Psoas muscle (tissue), 8 donors: ENCODE measurements around the gene DBNDD2. TPM values are rescaled to one million over a fixed set of nuclear protein-coding genes. Genes with fewer than 3 reads are reported as not detected.

Experiments used
- ATAC-seq, 4 donors: fragments of 200-7000 bp; cut with Tn5 transposase; one replicate each; pipeline ENCODE4 v1.9.1; 2020; ENCODE audit warnings: moderate library complexity in 3 of 4, mild to moderate bottlenecking in 2 of 4
- DNase-seq, 2 donors: peaks; one replicate each; pipeline ENCODE4 v3.0.0-alpha.2; 2020
- H3K27ac ChIP-seq: fragments of 200-600 bp; one replicate; pipeline ENCODE4 v1.8.0; 2022
- H3K27me3 ChIP-seq, 3 donors: fragments of 200-600 bp in 1 of 3; one replicate each; pipeline versions ENCODE4 v1.6.1 to v1.8.0; 2013 to 2022; ENCODE audit warnings: low read length in 2 of 3, mild to moderate bottlenecking in 2 of 3, moderate library complexity in 1 of 3; ENCODE audit not compliant: insufficient read depth in 3 of 3
- H3K36me3 ChIP-seq, 2 donors: fragments of 200-600 bp in 1 of 2; one replicate each; pipeline versions ENCODE4 v1.6.1 to v1.8.0; 2013 to 2022; ENCODE audit warnings: low read depth in 1 of 2, mild to moderate bottlenecking in 1 of 2, moderate library complexity in 1 of 2; ENCODE audit not compliant: insufficient read depth in 1 of 2
- H3K4me1 ChIP-seq: fragments of 200-600 bp; one replicate; pipeline ENCODE4 v1.8.0; 2022
- H3K4me3 ChIP-seq: fragments of 200-600 bp; one replicate; pipeline ENCODE4 v1.8.0; 2022; ENCODE audit warnings: mild to moderate bottlenecking
- H3K9me3 ChIP-seq: fragments of 200-600 bp; one replicate; pipeline ENCODE4 v1.8.0; 2022
- WGBS, 3 donors: extraction: QIAGEN DNeasy Blood & Tissue Kit; methylation state at CpG; one replicate each; pipeline versions ENCODE4 v1.1.6 to v1.1.7; 2013; 5-methylcytosine and 5-hydroxymethylcytosine counted together
- intact Hi-C, 2 donors: fragments of 100-400 bp; cut with DNase I; formaldehyde crosslinking; loops; one replicate each; pipeline versions ENCODE4 v1.11.0 to v1.14.2; 2022
- polyA plus RNA-seq, 3 donors: library from polyadenylated mRNA; stranded (reverse); fragments of 200-250 nt; gene quantifications; one replicate each; pipeline ENCODE4 v1.2.3, GENCODE V29; 2013
- total RNA-seq, 4 donors: library from RNA; stranded (reverse); fragmentation: NEBNext Ultra II Directional in 2 of 4; extraction: Animal tissue kit (Norgen Biotek cat#: 25700) in 2 of 4; gene quantifications; one replicate each; pipeline versions ENCODE4 v1.2.1 to v1.2.4, GENCODE V29; 2021 to 2023
- TF ChIP-seq, protein P1 (sequence below): fragments of 200-600 bp; IDR thresholded peaks from one replicate; pipeline ENCODE4 v1.8.0; 2022; ENCODE audit warnings: antibody characterized with exemption
- donor health status: healthy with polysubstance abuse.
- donor health status: DM: no; HTN: no; CAD: no; lungs with moderate emphysema.
- donor health status: Bipolar disorder and iron deficiency.
- donor health status: healthy.
- donor health status: DM: yes; HTN: yes; CAD: no.
- donor health status: DM: no; HTN: no; CAD: no.
- donor health status: DM: no; HTN: no; CAD: no.
- donor health status: DM: yes; HTN: yes; CAD: no.

DBNDD2 gene
- total and polyA plus RNA-seq, 7 donors: 108 to 230 (median 162) TPM

GRCh38 chr20:45444050-45444449, 36.0 kb downstream of the DBNDD2 start:
- H3K4me1 ChIP-seq: no peaks in the 10 kb centered on the region
- TF ChIP-seq, protein P1, sequence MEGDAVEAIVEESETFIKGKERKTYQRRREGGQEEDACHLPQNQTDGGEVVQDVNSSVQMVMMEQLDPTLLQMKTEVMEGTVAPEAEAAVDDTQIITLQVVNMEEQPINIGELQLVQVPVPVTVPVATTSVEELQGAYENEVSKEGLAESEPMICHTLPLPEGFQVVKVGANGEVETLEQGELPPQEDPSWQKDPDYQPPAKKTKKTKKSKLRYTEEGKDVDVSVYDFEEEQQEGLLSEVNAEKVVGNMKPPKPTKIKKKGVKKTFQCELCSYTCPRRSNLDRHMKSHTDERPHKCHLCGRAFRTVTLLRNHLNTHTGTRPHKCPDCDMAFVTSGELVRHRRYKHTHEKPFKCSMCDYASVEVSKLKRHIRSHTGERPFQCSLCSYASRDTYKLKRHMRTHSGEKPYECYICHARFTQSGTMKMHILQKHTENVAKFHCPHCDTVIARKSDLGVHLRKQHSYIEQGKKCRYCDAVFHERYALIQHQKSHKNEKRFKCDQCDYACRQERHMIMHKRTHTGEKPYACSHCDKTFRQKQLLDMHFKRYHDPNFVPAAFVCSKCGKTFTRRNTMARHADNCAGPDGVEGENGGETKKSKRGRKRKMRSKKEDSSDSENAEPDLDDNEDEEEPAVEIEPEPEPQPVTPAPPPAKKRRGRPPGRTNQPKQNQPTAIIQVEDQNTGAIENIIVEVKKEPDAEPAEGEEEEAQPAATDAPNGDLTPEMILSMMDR: no peak
- ATAC-seq: no peak
- H3K9me3 ChIP-seq: no peaks in the 10 kb centered on the region
- no peak overlapping the region for H3K27ac ChIP-seq
- DNase-seq: no peak
- H3K27me3 ChIP-seq: peaks cover 0 to 5% (median 0%) of the 10 kb centered on the region in 3 donors
- no peaks in the 10 kb centered on the region for H3K36me3 ChIP-seq
- intact Hi-C loops: loop anchor here in 1 of 2 donors (10.0 kb wide), 1 partner anchor 331 kb away; no protein-coding TSS in a partner anchor
- no peak overlapping the region for H3K4me3 ChIP-seq

DNA sequence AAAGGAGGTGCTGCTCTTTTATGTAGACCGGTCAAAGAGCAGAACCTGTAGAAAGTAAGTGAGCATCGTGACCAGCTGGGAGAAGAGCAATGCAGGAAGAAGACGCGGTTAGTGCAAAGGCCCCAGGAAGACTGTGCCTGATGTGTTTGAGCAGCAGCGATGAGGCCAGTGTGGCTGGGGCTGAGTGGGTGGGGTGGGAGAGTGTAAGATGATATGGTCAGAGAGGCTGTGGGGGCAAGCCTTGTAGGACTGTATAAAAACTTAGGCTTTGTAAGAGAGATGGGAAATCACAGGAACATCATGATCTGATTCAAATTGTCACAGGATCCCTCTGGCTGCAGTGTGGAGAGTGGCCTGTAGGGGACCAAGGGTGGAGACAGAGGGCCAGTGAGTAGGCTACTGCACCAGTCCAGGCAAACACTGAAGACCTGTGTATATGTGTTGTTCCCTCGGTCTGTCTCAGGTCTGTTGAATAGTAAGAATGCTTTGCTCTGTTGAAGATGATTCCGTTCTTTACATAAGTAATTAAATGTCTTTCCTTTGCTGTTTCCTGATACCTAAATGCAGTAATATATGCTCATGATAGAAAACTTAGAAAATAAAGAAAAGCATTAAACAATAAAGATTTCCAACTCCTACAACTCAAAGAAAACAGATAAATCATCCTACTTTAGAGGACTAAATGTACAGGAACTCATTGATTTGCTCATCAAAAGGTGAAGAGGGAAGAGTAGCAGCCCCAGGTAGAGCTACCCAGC, 37.9 kb downstream of the DBNDD2 start:
- intact Hi-C loops: loop anchor here in 1 of 2 donors (10.0 kb wide), 1 partner anchor 329 kb away; no protein-coding TSS in a partner anchor
- 70 to 74% (median 71%) methylated on average over 7 of the region's 7 CpGs for WGBS, 3 donors
- ATAC-seq: no peak
- TF ChIP-seq, protein P1: peak; percentile 27
- Histone ChIP-seq H3K36me3 (no peaks in the 10 kb centered on the region), H3K27me3 (peaks cover 0 to 5% (median 0%) of the 10 kb centered on the region in 3 donors), H3K4me3 (no peak overlapping the region), H3K4me1 (no peaks in the 10 kb centered on the region), H3K27ac (no peak overlapping the region), H3K9me3 (no peaks in the 10 kb centered on the region)
- no peak for DNase-seq

DNA sequence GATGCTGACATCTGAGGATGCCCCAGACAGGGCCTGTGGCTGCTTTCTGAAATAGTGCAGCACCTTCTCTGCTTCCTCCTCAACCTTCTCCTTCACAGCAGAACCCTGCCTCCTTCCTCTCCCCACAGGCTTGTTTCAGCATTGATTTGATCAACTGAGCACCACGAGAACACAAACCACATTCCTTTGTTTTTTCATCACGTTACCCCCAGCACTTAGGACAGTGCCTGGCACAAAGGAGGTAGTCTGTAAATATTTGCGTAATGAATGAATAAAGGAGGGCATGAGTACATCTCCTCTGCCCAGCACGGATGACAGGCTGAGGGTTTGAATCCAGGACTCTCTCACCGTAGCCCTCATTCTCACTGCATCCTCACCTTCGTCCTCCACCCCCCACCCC, 40.2 kb downstream of the DBNDD2 start:
- Histone ChIP-seq H3K36me3 (no peaks in the 10 kb centered on the region), H3K9me3 (no peaks in the 10 kb centered on the region), H3K27me3 (peaks cover 0 to 5% (median 0%) of the 10 kb centered on the region in 3 donors), H3K4me3 (no peak overlapping the region), H3K27ac (no peak overlapping the region), H3K4me1 (no peaks in the 10 kb centered on the region)
- 60 to 67% (median 62%) methylated on average over 6 of the region's 6 CpGs for whole genome bisulfite sequencing, 3 donors
- TF ChIP-seq, protein P1: no peak
- intact Hi-C loops: loop anchor here in 1 of 2 donors (10.0 kb wide), 1 partner anchor 327 kb away; no protein-coding TSS in a partner anchor
- no peak for DNase-seq
- no peak for ATAC-seq

DNA sequence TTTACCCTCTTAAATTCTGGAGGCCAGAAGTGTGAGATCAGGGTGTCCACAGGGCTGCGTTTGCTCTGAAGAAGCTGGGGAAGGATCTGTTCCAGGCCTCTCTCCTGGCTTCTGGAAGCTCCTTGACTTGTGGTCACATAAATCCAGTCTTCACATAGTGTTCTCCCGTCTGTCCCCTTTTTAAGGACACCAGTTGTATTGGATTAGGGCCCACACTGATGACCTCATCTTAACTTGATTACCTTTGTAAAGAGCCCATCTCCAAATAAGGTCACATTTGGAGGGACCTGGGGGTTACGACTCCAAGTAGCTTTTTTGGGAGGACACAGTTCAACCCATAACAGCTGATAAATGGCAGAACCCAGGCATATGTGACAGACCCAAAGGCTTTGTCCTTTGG, 41.4 kb downstream of the DBNDD2 start:
- Histone ChIP-seq H3K36me3 (no peaks in the 10 kb centered on the region), H3K9me3 (no peaks in the 10 kb centered on the region), H3K4me1 (no peaks in the 10 kb centered on the region), H3K4me3 (no peak overlapping the region), H3K27ac (no peak overlapping the region), H3K27me3 (no peaks in the 10 kb centered on the region)
- DNase-seq: no peak
- ATAC-seq: peak in 2 of 4 donors; percentile 19 to 35
- 41 to 70% (median 43%) methylated on average over 3 of the region's 3 CpGs for WGBS, 3 donors
- TF ChIP-seq, protein P1: no peak
- intact Hi-C loops: loop anchor here in 1 of 2 donors (10.0 kb wide), 1 partner anchor 325 kb away; no protein-coding TSS in a partner anchor
